GM12891 (cell line): Measurements from ENCODE around the gene PPP2R5E.

ENCODE experiments used
- POLR2A ChIP-seq: IDR thresholded peaks from 2 replicates; pipeline ENCODE4 v1.6.1; 2011; ENCODE audit warnings: low read depth, low read length, control low read depth
- POLR2AphosphoS5 ChIP-seq: IDR thresholded peaks from 2 replicates; pipeline ENCODE4 v1.6.1; 2011; ENCODE audit warnings: low read depth, low read length, control low read depth
- POU2F2 ChIP-seq: IDR thresholded peaks from 2 replicates; pipeline ENCODE4 v1.6.1; 2011; ENCODE audit warnings: low read depth, mild to moderate bottlenecking, control low read depth, low read length, moderate library complexity
- SPI1 ChIP-seq: IDR thresholded peaks from 2 replicates; pipeline ENCODE4 v1.6.1; 2011; ENCODE audit warnings: low read depth, low read length, control low read depth
- TAF1 ChIP-seq: IDR thresholded peaks from 2 replicates; pipeline ENCODE4 v1.6.1; 2011; ENCODE audit warnings: low read depth, low read length, control low read depth

GRCh38 chr14:63477556-63477955 lies 65.6 kb downstream of the PPP2R5E start:
- TF ChIP-seq POLR2AphosphoS5, result no peak
- TF ChIP-seq POLR2A, result no peak
- no peak for TF ChIP-seq TAF1
- TF ChIP-seq SPI1, result no peak
- no peak for TF ChIP-seq POU2F2
